Measurements from ENCODE around the gene TMEM170A.
"Not testable (repeated sequence)": the region's sequence is repeated elsewhere in the genome, so short reads cannot be mapped to it uniquely, and the experiment has no call there.

TMEM170A gene, protein sequence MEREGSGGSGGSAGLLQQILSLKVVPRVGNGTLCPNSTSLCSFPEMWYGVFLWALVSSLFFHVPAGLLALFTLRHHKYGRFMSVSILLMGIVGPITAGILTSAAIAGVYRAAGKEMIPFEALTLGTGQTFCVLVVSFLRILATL

DNA sequence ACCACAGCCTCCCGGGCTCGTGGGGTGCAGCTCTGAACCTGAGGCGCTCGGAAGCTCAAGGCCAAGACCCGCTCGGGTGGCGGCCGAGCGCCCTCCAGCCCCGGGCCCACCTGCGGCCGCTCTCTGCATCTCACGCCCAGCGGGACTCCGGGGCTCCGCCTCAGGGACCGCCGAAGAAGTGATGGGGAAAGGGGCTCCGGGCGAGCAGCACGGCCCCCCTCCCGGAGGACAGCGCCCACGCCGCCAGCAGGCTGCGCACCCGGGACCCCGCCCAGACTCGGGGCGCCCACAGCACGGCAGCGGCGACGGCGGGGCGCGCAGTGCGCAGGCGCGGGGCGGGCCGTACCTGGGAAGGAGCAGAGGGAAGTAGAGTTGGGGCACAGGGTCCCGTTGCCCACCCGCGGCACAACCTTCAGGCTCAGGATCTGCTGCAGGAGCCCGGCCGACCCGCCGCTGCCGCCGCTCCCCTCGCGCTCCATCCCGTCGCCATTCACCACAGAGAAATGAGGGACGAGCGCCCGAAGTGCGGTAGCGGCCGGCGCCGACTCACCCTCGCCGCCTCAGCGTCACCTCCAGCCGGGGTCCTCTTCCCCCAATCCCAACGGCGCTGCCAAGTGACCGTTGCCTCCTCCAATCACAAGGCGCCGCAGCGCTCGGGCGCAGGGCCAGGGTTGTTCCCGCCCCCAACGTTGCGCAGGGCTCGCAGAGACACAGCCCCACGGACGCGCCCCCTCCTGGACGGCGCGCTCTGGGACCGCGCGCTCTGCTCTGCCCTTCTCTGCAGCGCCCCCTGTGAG is at the start of gene TMEM170A:
TSS of gene TMEM170A (minus strand) at position 568 of the 797 bp plus-strand sequence. CDS start at position 479, 89 bp downstream.
- FAIRE-seq: peak; percentile 90

DNA sequence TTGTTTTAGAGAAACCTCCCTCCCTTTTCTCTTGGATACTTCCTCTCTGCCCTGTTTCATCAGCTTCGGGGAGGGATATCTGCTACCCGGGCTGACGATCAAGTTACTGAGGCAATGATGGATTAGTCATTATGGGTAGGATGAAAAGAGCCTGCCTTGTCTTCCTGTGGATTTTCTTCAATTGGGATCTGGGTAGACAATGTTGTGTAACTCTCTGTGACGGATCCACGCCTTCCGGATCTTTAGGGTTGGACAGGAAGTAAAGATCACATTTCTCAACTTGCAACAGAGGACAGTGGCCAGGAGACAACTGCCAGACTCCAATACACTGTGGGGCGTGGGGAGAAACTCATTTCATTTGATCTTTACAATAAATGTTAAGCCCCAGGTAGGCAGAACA is 42.1 kb upstream of the TMEM170A start:
- no peak for FAIRE-seq

DNA sequence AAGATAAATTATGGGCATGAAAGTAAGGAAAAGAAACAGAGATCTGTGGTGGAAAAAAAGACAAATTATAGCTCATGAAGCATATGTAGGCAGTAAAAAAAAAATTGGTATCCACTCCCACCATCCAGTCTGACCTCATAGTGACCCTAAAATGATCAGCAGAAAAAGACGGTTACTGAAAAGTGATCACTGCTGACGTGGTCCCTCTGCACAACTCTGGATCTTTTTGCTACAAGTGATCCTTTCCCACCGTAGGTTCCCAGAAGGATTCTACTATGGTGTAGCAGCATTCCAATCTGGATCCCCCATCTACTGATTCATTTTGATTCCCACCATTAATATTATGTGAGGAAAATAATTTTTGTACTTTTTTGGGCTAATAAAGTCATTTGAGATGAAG is 41.6 kb upstream of the TMEM170A start:
- FAIRE-seq: no peak

DNA sequence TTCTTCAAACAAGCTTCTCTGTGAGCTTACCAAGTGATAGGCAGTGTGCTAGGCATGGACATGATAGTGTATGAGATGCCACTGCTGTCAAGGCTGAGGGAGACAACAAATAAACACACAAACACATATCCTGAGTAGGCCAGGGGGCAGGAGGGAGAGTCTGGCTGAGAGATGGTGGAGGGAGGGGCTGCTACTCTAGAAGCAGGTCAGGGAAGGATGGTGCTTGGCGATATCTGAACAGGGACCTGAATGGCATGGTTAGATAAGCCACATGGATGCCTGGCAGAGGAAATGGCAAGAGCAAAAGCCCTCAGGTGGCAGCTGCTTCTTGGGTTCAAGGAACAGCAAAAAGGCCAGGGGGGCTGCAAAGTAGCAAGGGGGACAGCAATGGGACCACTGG is 39.3 kb upstream of the TMEM170A start:
- FAIRE-seq: no peak

DNA sequence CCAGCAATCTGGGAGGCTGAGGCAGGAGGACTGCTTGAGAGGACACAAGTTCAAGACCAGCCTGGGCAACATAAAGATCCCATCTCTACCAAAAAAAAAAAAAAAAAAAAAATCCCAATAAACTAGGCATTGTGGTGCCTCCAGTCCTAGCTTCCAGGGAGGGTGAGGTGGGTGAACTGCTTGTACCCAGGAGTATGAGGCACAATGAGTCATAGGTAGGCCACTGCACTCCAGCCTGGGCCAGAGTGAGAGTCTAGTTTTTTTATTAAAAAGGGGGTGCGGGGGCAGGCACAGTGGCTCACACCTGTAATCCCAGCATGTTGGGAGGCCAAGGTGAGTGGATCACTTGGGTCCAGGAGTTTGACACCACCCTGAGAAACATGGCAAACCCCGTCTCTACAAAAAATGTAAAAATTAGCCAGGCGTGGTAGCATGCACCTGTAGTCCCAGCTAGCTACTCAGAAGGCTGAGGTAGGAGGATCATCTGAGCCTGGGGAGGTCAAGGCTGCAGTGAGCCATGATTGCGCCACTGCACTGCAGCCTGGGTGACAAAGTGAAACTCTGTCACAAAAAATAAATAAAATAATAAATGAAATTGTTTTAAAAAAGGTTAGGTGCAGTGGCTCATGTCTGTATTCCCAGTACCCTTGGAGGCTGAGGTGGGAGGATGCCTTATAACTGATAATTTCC is 38.6 kb upstream of the TMEM170A start:
- FAIRE-seq: no peak

DNA sequence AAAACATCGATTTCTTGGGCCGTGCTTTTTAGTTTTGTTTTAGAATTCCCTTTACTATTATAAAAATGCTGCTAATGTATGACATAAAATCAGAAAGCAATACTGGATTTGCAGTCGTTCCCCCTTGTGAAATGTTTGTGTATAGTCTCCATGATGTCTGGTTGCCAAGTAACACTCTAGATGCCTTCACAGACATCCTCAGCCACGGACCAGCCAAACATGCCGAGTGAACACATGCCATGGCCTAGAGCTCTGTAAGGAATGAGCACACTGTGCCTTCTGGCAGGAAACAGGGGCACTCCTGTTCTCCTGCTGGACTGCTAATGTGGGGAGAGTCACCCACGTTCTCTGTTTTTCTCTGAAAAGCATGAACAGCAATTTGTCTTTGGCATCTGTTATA is 37.3 kb upstream of the TMEM170A start:
- not testable (repeated sequence) for FAIRE-seq

DNA sequence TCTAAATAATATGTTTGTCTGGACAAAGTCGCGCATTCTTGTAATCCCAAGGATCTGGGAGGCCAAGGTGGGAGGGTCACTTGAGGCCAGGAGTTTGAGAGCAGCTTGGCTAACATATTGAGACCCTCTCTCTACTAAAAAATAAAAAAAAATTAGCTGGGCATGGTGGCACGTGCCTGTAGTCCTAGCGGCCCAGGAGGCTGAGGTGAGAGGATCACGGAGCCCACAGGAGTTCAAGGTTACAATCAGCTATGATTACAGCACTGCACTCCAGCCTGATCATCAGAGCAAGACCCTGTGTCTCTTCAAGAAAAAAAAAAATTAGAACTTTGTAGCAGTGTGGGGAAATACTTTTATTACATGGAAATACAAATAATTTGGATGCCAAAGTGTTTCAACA is 36.9 kb upstream of the TMEM170A start:
- FAIRE-seq: no peak

DNA sequence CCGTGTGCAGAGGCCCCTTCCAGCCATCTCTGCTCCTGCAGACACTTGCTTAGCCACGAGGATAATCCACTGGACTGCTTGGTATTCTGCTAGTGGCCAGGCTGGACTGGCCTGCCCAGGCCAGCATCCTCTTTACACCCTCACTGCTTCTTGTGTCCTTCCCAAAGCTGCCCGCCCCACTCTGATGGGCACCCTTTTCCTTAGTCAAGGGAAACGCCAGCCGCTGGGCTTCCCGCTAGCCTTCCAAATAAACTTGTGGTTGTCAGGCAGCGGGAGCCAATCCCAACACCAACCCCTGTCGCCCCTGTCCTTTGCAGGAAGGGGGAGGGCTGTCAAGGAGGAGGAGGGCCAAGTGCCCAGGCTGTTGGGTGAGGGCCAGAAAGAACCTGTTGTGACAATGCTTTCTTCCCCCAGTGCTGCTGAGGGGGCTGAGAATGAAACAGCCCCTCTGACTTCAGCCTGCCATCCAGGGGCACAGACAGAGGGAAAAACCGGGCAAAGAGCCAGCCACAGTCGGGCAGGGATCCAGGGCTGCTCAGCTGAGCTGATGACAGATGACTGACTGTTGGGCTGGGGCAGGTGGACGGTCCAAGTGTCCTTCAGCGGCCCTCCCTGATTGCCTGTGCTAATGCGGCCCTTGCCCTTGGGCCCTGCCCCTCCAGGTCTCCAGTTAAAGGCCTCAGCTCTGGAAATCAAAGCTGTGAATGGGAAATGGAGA is 34.3 kb upstream of the TMEM170A start:
- not testable (repeated sequence) for FAIRE-seq

DNA sequence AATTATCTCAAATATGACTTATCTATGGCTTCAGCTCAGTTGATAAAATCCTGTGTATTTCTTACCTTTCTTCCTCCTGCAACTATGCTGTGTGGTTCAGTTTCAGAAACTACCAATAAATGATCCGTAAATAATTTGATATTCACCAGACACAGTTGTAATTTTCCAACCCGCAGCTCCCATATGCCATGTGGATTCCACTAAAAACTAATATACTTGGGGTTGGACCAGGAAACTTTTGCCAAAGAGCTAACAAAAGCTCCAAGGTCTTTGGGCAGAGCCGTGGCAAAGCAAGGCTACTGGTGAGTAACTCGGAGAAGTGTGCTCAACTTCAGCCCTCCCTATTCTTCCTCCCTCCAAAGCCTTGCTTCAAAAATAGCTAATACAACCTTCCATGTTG is 33.1 kb upstream of the TMEM170A start:
- no peak for FAIRE-seq

DNA sequence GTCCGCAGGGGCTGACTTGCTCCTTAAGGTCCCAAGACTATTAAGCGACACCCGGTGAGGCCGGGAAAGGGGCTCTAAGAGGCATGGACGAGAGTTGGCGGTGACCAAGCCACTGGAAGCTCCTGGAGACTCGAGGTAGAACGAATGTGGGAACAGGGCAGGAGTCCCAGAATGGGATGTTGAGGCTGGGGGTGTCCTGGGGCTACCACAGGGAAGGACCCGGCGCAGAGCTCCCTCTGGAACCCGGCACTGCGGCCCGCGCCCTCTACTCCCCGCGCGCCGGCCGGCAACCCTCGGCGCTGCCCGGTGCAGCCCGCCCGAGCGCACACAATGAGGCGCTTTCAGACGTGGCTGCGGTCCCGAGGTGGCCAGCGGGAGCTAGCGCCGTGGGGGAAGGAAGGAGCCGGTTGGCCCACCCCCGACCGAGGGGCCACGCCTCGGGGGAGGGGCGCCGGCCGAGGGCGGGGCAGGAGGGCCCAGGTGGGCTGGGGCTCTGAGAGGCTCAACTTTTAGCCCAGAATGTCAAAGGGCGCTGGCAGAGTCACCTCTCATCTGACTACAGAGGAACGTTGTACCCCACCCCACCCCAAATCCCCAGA is 30.7 kb upstream of the TMEM170A start, which contains the start of gene CHST6:
TSS of gene CHST6 (minus strand) at position 366 of the 599 bp plus-strand sequence. CDS start 15,613 bp downstream, outside the sequence.
- no peak for FAIRE-seq

DNA sequence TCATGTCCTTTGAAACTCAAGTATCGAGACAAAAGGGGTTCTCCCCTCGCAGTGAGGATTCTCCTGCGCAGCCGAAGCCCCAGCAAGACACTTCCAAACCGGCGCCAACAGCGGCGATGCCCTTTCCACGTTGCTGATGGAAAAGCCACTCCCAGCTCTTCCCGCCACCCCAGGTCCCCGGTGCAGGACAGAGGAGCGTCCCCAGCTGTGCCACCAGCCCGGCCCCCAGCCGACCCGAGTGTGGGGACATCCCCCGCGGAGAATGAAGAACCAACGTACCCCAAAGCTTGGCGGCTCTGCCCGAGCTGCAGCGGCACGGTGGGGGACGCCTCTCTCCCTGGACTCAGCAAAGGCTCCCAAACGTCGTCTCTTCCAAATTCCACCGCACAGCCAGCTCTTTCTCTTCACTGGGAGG is 30.2 kb upstream of the TMEM170A start:
- FAIRE-seq: no peak

DNA sequence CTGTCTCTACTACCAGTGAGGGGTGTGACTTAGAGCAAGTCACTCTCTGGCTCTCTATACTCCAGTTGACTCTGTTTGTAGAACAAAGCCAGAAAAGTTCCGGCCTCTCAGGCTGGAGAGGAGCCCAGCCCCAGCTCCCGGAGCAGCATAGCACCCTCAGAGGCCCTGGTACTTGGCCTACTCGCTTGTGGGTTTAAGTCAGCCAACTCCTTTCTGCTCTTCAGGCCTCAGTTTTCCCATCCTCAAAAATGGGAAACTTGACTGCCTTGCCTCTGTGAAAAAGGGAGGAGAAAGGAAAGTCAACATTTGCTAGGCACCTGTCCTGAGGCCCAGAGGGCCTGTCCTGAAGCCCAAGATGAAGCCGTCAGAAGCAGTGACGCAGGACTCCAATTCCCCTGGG is 29.7 kb upstream of the TMEM170A start:
- FAIRE-seq: no peak

DNA sequence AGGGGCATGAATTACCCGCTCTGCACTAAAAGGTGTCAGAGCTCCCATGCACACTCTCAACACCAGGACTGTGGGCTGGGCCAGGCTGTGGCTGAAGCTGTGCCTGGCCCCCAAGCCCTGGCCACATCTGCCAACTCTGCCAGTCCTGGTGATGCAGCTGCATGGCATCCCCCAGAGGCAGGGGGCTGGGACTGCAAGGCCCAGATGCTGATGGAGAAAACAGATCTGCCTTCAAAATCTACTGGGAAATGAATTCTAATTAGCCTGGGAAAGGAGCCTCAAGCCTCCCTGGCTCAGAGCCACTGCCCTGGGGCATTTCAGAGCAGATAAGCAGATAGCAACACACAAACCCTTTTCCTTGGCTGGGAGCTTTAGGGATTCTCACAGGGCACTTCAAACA is 27.4 kb upstream of the TMEM170A start:
- no peak for FAIRE-seq

DNA sequence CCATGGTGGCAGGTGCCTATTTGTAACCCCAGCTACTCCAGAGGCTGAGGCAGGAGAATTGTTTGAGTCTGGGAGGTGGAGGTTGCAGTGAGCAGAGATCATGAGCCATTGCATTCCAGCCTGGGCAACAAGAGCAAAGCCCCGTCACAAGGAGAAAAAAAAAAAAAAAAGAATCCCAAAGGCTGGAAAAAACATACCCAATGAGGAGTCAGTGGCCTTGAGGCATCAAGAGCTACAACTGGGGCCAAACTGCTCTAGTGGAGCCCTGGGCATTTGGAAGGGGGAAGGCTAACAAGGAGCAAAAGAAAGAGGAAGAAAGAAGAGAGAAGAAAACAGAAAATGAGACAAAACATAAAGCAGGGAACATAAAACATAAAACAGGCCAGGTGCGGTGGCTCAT is 23.8 kb upstream of the TMEM170A start:
- no peak for FAIRE-seq

DNA sequence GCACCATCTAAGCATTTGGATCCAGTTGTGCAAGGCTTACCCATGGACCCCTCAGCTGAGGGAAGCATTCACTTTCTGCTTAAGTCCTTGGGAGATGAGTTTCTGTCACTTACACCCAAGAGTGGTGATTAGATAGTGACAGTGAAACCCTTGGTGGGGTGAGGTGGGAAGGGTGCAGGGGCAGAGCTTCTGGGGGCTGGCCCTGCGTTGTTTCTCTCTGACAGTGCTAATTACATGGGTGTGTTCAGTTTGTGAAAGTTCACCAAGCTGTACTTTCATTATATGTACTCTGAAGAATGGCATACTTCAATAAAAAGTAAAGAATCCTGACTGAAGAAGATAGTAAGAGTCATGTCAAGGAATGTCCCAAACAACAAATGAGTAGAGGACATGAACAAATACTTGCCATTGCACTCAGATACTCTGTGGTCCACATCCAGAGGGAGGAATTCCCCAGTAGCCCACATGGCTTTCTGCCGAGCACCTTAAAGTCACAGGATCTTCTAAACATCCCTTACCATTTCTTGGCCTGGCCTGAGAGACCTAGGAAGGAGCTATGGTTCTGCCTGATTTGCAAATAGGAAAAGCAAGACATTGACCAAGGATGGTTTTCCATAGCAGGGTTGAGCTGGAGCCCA is 22.3 kb upstream of the TMEM170A start:
- no peak for FAIRE-seq

DNA sequence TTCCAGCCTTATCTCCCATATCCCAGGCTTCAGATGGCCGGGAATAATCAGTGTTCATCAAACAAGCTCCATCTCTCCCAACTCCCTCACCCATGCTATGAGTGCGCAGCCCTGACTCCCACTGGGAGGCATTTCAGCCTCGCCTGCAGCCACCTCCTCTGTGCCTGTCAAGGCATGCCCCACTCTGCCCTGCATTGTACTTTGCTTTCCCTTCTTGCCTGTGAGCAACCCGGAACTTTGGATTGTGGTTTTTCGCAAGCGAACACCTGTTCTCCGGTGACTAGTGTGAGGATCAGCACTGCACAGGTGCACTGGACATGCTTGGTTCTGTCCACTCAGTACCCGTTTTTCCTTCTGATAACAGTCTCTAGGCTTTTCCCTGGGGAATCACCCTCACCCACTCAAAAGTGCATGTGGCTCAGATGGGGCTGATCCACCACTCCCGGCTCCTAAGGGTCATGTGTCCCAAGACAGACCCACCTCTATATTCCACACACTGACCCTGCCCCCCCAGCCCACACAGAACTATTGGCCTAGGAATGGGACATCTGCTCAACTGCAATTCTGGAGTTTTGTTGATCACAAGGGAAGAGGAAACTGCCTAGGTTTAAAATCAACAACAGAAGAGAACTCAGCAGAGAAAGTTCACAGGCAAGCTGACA is 21.7 kb upstream of the TMEM170A start:
- FAIRE-seq: no peak

DNA sequence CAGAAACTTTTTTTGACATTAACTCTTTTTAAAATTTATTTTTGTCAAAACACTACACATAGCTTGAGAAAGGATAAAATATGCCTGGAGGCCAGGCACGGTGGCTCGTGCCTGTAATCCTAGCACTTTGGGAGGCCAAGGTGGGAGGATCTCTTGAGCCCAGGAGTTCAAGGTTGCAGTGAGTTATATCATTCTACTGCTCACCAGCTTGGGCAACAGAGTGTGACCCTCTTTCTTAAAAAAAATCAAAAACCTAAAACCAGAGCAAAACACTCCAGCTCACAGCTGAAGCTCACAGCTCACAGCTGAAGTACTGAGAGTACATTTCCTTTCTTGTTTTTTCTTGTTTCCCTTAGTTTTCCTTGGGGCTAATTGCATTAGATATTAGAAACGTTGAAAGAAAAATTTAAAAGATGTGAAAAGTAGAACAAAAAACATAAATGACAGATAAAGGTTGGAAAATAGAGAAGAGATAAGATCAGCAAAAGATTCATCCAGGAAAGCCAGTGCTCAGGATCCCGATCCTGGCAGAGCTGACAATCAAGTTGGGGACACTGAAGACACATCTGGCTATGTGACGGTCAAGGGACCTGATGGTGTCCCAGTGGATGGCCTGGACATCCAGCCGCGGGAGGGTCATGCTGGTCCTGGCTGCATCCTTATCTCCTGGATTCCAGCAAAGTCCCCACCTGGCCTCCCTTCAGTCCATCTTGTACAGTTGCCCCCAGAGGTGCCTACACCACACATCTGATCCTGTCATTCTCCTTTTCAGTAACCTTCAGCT is 20.9 kb upstream of the TMEM170A start:
- FAIRE-seq: no peak

DNA sequence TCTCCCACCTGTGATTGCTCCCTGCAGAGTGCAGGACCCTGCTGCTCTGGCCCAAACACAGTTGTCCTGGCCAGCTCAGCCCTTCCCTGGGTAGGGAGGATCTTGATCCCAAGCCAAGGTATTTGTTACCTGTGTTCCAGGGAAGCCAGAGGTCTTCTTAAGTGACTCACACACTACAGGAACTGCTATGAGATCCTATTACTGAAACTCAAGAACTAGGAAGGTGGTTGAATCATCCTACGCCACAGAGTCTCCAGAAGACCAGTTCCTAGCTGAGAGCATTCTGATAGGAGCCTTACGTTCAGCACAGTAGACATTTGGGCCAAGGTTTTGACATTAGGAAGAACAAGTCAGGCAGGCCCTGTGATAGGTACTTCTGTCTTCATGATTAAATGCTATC is 18.7 kb upstream of the TMEM170A start:
- no peak for FAIRE-seq

DNA sequence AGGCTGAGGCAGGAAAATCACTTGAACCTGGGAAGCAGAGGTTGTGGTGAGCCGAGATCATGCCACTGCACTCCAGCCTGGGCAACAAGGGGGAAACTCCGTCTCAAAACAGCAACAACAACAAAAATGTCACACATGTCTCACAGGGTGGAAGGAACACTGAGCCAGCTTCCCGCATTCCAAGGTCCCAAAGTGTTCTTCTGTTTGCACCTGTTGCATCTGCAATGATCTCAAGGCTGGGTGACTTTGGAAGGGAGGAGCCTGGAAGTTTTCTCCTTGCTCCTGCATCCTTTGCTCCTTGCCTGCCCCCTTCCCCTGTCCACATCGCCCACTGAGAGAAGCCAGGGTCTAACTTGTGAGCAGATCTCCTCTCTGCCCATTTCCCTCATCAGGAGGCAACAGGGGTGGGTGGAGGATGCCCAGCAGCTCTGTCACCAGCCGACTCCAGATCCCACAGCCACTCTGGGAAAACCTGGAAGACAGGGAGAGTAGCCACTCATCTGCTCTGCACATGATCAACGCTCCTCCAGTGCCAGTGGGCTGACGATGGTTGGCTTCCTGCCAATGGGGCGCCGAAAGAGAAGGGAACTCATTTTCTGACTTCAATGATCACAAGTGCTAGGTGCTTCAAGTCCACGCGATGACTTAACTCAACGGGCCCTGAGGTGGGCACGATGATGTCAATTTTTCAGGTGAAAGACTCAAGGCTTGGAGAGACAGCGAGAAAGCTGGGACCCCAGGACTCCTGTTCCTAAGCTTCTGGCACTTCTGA is 18.1 kb upstream of the TMEM170A start:
- no peak for FAIRE-seq

DNA sequence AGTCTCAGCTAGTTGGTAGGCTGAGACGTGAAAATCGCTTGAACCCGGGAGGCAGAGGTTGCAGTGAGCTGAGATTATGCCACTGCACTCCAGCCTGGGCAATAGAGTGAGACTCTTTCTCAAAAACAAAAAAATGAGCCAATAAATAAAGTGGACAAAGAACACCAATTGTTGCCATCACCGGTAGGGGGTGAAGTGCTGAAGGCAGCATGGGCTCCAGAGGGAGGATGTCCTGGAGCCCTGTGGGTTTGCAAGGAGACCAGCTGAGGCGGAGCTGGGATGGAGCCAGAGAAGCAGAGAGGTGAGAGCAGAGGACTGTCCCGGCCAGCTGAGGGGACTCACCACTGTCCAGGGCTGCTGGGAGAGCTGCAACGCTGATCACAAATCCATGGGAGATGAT is 17.0 kb upstream of the TMEM170A start:
- no peak for FAIRE-seq
